Loucy (cell line): ENCODE results near the gene AKAP13.

Source experiments
- H2AFZ ChIP-seq: fragments of 200-600 bp; sonication (generic); 2 replicates; pipeline ENCODE4 v1.6.0; 2016; ENCODE audit warnings: antibody characterized with exemption, mild to moderate bottlenecking, low read length, moderate library complexity
- H3F3A ChIP-seq: fragments of 200-600 bp; 2 replicates; pipeline ENCODE4 v1.6.0; 2016; ENCODE audit warnings: antibody characterized with exemption, low read depth, mild to moderate bottlenecking
- H3K27me3 ChIP-seq: fragments of 200-600 bp; sonication (generic); 2 replicates; pipeline ENCODE4 v1.6.1; 2014; ENCODE audit warnings: low read length, mild to moderate bottlenecking; ENCODE audit not compliant: insufficient read depth, poor library complexity, severe bottlenecking
- H3K36me3 ChIP-seq: fragments of 200-600 bp; sonication (generic); 2 replicates; pipeline ENCODE4 v1.6.1; 2016; ENCODE audit warnings: low read length; ENCODE audit not compliant: insufficient read depth
- H3K4me1 ChIP-seq: fragments of 200-600 bp; sonication (generic); 2 replicates; pipeline ENCODE4 v1.5.1; 2014; ENCODE audit warnings: low read length, mild to moderate bottlenecking; ENCODE audit not compliant: insufficient read depth, poor library complexity, severe bottlenecking
- H3K4me2 ChIP-seq: fragments of 200-600 bp; sonication (generic); 2 replicates; pipeline ENCODE4 v1.6.0; 2014; ENCODE audit warnings: antibody characterized with exemption, low read length, low read depth, mild to moderate bottlenecking; ENCODE audit not compliant: poor library complexity, severe bottlenecking
- H3K4me3 ChIP-seq: fragments of 200-600 bp; sonication (generic); 2 replicates; pipeline ENCODE4 v1.5.1; 2014; ENCODE audit warnings: low read length, mild to moderate bottlenecking, mixed read lengths; ENCODE audit not compliant: poor library complexity, severe bottlenecking
- H3K79me2 ChIP-seq: fragments of 200-600 bp; sonication (generic); 2 replicates; pipeline ENCODE4 v1.6.1; 2014; ENCODE audit warnings: low read length; ENCODE audit not compliant: insufficient read depth
- H3K9ac ChIP-seq: fragments of 200-600 bp; sonication (generic); 2 replicates; pipeline ENCODE4 v1.6.0; 2014; ENCODE audit warnings: mild to moderate bottlenecking, low read depth, low read length, moderate library complexity; ENCODE audit not compliant: poor library complexity, severe bottlenecking
- H3K9me2 ChIP-seq: fragments of 200-600 bp; sonication (generic); replicated peaks from 2 replicates; pipeline ENCODE4 v1.6.1; 2016; ENCODE audit warnings: low read depth, low read length, mixed read lengths
- H3K9me3 ChIP-seq: fragments of 200-600 bp; sonication (generic); 2 replicates; pipeline ENCODE4 v1.6.1; 2014; ENCODE audit warnings: mild to moderate bottlenecking, antibody characterized with exemption, low read length, low read depth; ENCODE audit not compliant: insufficient read depth
- H4K20me1 ChIP-seq: fragments of 200-600 bp; sonication (generic); 2 replicates; pipeline ENCODE4 v1.6.0; 2014; ENCODE audit warnings: antibody characterized with exemption, low read length, mild to moderate bottlenecking; ENCODE audit not compliant: insufficient read depth, poor library complexity, severe bottlenecking
- EZH2phosphoT487 ChIP-seq: fragments of 200-600 bp; IDR thresholded peaks from 2 replicates; pipeline ENCODE4 v1.6.1; 2018; ENCODE audit warnings: antibody characterized with exemption, mild to moderate bottlenecking, moderate library complexity, borderline replicate concordance
- TF ChIP-seq, protein P1 (sequence below): fragments of 200-600 bp; sonication (generic); conservative IDR thresholded peaks from 2 replicates; pipeline ENCODE4 v1.5.1; 2014; ENCODE audit warnings: mild to moderate bottlenecking, antibody characterized with exemption, low read length

The AKAP13 gene

DNA sequence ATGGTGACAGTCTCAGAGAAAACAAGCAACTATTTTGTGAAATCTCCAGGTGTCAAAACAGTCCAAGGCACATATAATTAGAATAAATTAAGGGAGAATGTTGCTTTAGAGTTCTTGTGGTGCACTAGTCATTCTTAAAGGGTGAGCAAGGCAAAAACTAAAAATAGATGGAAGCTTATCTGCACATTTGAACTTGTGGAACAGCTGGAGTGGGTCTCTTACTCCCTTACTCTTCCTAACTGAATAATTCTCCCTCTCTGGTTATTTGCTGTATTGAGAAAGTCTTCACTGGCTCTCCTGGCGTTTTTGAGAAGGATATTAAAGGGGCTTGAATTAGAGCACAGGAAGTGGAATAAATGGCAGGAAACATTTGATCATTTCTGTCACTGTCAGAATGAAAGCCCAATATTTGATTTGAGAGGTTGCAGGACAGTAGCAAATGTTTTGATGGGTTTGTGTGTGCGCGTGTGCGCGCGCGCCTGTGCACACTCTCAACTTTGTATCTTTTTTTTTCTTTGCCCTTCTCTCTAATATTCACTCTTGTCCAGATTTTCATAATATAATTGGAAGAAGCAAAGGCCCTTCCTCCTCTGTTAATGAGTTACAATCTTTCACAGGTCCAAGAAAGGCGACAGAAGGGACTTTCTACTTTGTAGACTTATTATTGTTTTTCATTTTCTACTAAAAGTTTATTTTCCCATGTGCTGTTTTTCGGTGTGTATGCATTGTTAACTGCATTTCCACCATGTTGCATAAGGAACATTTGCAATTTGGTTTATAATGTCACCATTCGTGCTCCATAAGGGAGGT lies 40.9 kb downstream of the AKAP13 start:
- Histone ChIP-seq H4K20me1 (no peaks in the 10 kb centered on the region), H3K4me2 (peak overlapping the region; percentile 29), H3K36me3 (no peaks in the 10 kb centered on the region), H3K9me3 (no peaks in the 10 kb centered on the region), H3K9me2 (no peaks in the 10 kb centered on the region), H2AFZ (no peak overlapping the region), H3K27me3 (no peaks in the 10 kb centered on the region), H3K79me2 (peaks cover 27% of the 10 kb centered on the region; the same call in 1 of the 2 replicates), H3K9ac (no peak overlapping the region), H3F3A (no peaks in the 10 kb centered on the region), H3K4me3 (no peak overlapping the region), H3K4me1 (peaks cover 22% of the 10 kb centered on the region)
- TF ChIP-seq, protein P1, sequence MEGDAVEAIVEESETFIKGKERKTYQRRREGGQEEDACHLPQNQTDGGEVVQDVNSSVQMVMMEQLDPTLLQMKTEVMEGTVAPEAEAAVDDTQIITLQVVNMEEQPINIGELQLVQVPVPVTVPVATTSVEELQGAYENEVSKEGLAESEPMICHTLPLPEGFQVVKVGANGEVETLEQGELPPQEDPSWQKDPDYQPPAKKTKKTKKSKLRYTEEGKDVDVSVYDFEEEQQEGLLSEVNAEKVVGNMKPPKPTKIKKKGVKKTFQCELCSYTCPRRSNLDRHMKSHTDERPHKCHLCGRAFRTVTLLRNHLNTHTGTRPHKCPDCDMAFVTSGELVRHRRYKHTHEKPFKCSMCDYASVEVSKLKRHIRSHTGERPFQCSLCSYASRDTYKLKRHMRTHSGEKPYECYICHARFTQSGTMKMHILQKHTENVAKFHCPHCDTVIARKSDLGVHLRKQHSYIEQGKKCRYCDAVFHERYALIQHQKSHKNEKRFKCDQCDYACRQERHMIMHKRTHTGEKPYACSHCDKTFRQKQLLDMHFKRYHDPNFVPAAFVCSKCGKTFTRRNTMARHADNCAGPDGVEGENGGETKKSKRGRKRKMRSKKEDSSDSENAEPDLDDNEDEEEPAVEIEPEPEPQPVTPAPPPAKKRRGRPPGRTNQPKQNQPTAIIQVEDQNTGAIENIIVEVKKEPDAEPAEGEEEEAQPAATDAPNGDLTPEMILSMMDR: no peak
- no peak for TF ChIP-seq EZH2phosphoT487

DNA sequence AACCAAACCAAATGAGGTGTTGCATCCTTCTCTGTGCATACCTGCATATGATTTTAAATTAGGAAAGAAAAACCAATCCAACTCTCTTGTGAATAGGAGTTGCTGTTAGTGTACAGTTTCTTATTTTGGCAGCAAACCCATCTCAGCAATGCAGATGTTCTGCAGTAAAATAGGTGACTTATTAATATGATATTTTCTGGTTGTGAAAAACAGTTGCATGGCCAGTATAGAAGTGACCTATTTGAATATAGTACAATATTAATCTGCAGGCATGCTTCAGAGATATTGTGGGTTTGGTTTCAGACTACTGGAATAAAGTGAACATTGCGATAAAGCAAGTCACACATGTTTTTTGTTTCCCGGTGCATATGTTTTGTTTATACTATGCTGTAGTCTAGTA lies 42.2 kb downstream of the AKAP13 start:
- H3K36me3 ChIP-seq: no peaks in the 10 kb centered on the region
- no peaks in the 10 kb centered on the region for H3K27me3 ChIP-seq
- no peak overlapping the region for H2AFZ ChIP-seq
- H3K9ac ChIP-seq: no peak overlapping the region
- H3K9me2 ChIP-seq: no peaks in the 10 kb centered on the region
- H4K20me1 ChIP-seq: no peaks in the 10 kb centered on the region
- H3K4me3 ChIP-seq: no peak overlapping the region
- H3K4me1 ChIP-seq: peaks cover 22% of the 10 kb centered on the region
- TF ChIP-seq, protein P1: no peak
- no peak for TF ChIP-seq EZH2phosphoT487
- peaks cover 22% of the 10 kb centered on the region; the same call in 1 of the 2 replicates for H3K79me2 ChIP-seq
- no peaks in the 10 kb centered on the region for H3F3A ChIP-seq
- H3K9me3 ChIP-seq: no peaks in the 10 kb centered on the region
- no peak overlapping the region for H3K4me2 ChIP-seq

DNA sequence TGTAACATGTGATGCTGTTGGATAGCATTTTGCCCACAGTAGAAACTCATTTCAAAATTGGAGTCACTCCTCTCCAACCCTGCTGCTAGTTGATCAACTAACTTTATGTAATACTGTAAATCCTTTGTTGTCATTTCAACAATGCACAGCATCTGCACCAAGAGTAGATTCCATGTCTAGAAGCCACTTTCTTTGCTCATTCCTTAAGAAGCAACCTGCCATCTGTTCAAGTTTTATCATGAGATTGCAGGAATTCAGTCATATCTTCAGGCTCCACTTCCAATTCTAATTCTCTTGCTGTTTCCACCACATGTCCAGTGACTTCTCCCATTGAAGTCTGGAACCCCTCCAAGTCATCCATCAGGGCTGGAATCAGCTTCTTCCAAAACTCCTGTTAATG lies 42.9 kb downstream of the AKAP13 start:
- Histone ChIP-seq H3K4me1 (peaks cover 22% of the 10 kb centered on the region), H3K9ac (no peak overlapping the region), H3K9me2 (no peaks in the 10 kb centered on the region), H3K4me2 (no peak overlapping the region), H3K9me3 (no peaks in the 10 kb centered on the region), H3K4me3 (no peak overlapping the region), H2AFZ (no peak overlapping the region), H3K27me3 (no peaks in the 10 kb centered on the region), H3F3A (no peaks in the 10 kb centered on the region), H4K20me1 (no peaks in the 10 kb centered on the region), H3K79me2 (peaks cover 22% of the 10 kb centered on the region; the same call in 1 of the 2 replicates), H3K36me3 (no peaks in the 10 kb centered on the region)
- no peak for TF ChIP-seq EZH2phosphoT487
- TF ChIP-seq, protein P1: no peak
